Liver (tissue), 3 donors: ENCODE measurements around the gene LINS1.
"Not testable (repeated sequence)": the region's sequence is repeated elsewhere in the genome, so short reads cannot be mapped to it uniquely, and the experiment has no call there.

Experiments
- CTCF ChIP-seq: fragments of 150-350 bp; IDR thresholded peaks from 2 replicates; pipeline ENCODE4 v1.5.1; 2017; ENCODE audit warnings: improper control_type of control experiment, low read depth, low read length; ENCODE audit not compliant: missing input control
- EGR1 ChIP-seq, 2 donors: IDR thresholded peaks; 2 replicates each; pipeline ENCODE4 v1.6.1; 2016 to 2018; ENCODE audit warnings: antibody characterized with exemption in 2 of 2, low read depth in 2 of 2
- MAX ChIP-seq: IDR thresholded peaks from 2 replicates; pipeline ENCODE4 v1.6.1; 2016; ENCODE audit warnings: antibody characterized with exemption
- RAD21 ChIP-seq, 2 donors: IDR thresholded peaks; 2 replicates each; pipeline ENCODE4 v1.6.1; 2016; ENCODE audit warnings: antibody characterized with exemption in 2 of 2, mild to moderate bottlenecking in 2 of 2
- RXRA ChIP-seq, 2 donors: IDR thresholded peaks; 2 replicates each; pipeline ENCODE4 v1.6.1; 2017 to 2018; ENCODE audit warnings: antibody characterized with exemption in 2 of 2, mild to moderate bottlenecking in 1 of 2
- donor health status: healthy.
- donor health status: healthy.

- TF ChIP-seq RAD21 (IDR thresholded peaks at IDR 0.05); CTCF; EGR1 (IDR thresholded peaks at IDR 0.05; ENCODE audit: low read depth in 2 of 2); MAX; RXRA (IDR thresholded peaks at IDR 0.05): not testable (repeated sequence)
Observed at GRCh38 chr15:100591163-100591562, 10.8 kb downstream of the LINS1 start.
